Kidney epithelial cell (primary cell): ENCODE measurements around the gene PSMG4. TPM values are rescaled to one million over a fixed set of nuclear protein-coding genes. Genes with fewer than 3 reads are reported as not detected.

Source experiments
- DNase-seq: peaks from one replicate; pipeline ENCODE4 v3.0.0-alpha.2; 2010; ENCODE audit warnings: low read depth
- H3K27me3 ChIP-seq: 2 replicates; pipeline ENCODE4 v1.6.0; 2011; ENCODE audit warnings: low read length; ENCODE audit not compliant: control insufficient read depth, insufficient read depth
- H3K36me3 ChIP-seq: 2 replicates; pipeline ENCODE4 v1.5.1; 2011; ENCODE audit warnings: low read length; ENCODE audit not compliant: control insufficient read depth, insufficient read depth
- H3K4me3 ChIP-seq: 2 replicates; pipeline ENCODE4 v1.5.1; 2011; ENCODE audit warnings: low read depth, mild to moderate bottlenecking, control low read depth, low read length
- CTCF ChIP-seq: IDR thresholded peaks from 2 replicates; pipeline ENCODE4 v1.5.1; 2011; ENCODE audit warnings: mild to moderate bottlenecking, moderate library complexity, low read length, control low read depth, inconsistent platforms; ENCODE audit not compliant: insufficient read depth, poor library complexity, severe bottlenecking
- total RNA-seq: library from RNA; depleted of rRNA; stranded (reverse); fragments of >200 nt; gene quantifications from 2 replicates; pipeline ENCODE4 v1.2.3, GENCODE V29; 2015

The PSMG4 gene
- total RNA-seq, 1 donor from 2014 or later: 26.5 TPM

GRCh38 chr6:3293271-3294155 is 34.8 kb downstream of the PSMG4 start:
- DNase-seq: no peak
- no peak for TF ChIP-seq CTCF
- Histone ChIP-seq H3K4me3 (no peak overlapping the region), H3K36me3 (no peaks in the 10 kb centered on the region), H3K27me3 (peaks cover 7% of the 10 kb centered on the region)

GRCh38 chr6:3294396-3294795 is 35.6 kb downstream of the PSMG4 start:
- DNase-seq: no peak
- H3K36me3 ChIP-seq: no peaks in the 10 kb centered on the region
- TF ChIP-seq CTCF: no peak
- H3K4me3 ChIP-seq: no peak overlapping the region
- peaks cover 7% of the 10 kb centered on the region for H3K27me3 ChIP-seq

- TF ChIP-seq CTCF: peak; percentile 35
- no peaks in the 10 kb centered on the region for H3K36me3 ChIP-seq
- no peak for DNase-seq
- H3K27me3 ChIP-seq: peaks cover 7% of the 10 kb centered on the region
- H3K4me3 ChIP-seq: no peak overlapping the region
These were observed 36.4 kb downstream of the PSMG4 start for GRCh38 chr6:3294921-3295871.

GRCh38 chr6:3296078-3296477 is 37.3 kb downstream of the PSMG4 start:
- Histone ChIP-seq H3K36me3 (no peaks in the 10 kb centered on the region), H3K27me3 (peaks cover 7% of the 10 kb centered on the region), H3K4me3 (no peak overlapping the region)
- no peak for TF ChIP-seq CTCF
- no peak for DNase-seq

- TF ChIP-seq CTCF: no peak
- no peak for DNase-seq
- no peaks in the 10 kb centered on the region for H3K36me3 ChIP-seq
- H3K27me3 ChIP-seq: peaks cover 7% of the 10 kb centered on the region
- no peak overlapping the region for H3K4me3 ChIP-seq
These were observed 37.8 kb downstream of the PSMG4 start for GRCh38 chr6:3296537-3296936.
